ENCODE measurements around the gene ARSG.

ARSG gene

GRCh38 chr17:68379692-68380677, 88.7 kb downstream of the ARSG start:
- Histone ChIP-seq H3K4me1 (ENCODE audit: control insufficient read depth, low read length) (no peaks in the 10 kb centered on the region), H3K9me2 (replicated peaks; ENCODE audit: control insufficient read depth, low read length) (no peaks in the 10 kb centered on the region), H3K27ac (ENCODE audit: low read depth, low read length) (no peak overlapping the region), H3K36me3 (ENCODE audit: control insufficient read depth, low read length) (no peaks in the 10 kb centered on the region), H3K9me3 (ENCODE audit: control insufficient read depth, insufficient read depth, low read length) (no peaks in the 10 kb centered on the region), H3K27me3 (ENCODE audit: control insufficient read depth, low read length) (peaks cover 13% of the 10 kb centered on the region; the same call in 1 of the 2 replicates), H3K4me2 (ENCODE audit: low read length) (no peak overlapping the region), H4K20me1 (ENCODE audit: control insufficient read depth, insufficient read depth, low read depth, low read length) (no peaks in the 10 kb centered on the region), H3F3A (ENCODE audit: control insufficient read depth, insufficient read depth) (no peaks in the 10 kb centered on the region), H3K4me3 (ENCODE audit: low read length) (no peak overlapping the region), H3K79me2 (ENCODE audit: control insufficient read depth, low read length) (no peaks in the 10 kb centered on the region)
- no peak for TF ChIP-seq EZH2phosphoT487 (IDR thresholded peaks at IDR 0.05; ENCODE audit: borderline replicate concordance, low read length)
- TF ChIP-seq, protein P1, sequence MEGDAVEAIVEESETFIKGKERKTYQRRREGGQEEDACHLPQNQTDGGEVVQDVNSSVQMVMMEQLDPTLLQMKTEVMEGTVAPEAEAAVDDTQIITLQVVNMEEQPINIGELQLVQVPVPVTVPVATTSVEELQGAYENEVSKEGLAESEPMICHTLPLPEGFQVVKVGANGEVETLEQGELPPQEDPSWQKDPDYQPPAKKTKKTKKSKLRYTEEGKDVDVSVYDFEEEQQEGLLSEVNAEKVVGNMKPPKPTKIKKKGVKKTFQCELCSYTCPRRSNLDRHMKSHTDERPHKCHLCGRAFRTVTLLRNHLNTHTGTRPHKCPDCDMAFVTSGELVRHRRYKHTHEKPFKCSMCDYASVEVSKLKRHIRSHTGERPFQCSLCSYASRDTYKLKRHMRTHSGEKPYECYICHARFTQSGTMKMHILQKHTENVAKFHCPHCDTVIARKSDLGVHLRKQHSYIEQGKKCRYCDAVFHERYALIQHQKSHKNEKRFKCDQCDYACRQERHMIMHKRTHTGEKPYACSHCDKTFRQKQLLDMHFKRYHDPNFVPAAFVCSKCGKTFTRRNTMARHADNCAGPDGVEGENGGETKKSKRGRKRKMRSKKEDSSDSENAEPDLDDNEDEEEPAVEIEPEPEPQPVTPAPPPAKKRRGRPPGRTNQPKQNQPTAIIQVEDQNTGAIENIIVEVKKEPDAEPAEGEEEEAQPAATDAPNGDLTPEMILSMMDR (IDR thresholded peaks at IDR 0.05; ENCODE audit: low read depth, low read length, poor library complexity, severe bottlenecking): no peak

DNA sequence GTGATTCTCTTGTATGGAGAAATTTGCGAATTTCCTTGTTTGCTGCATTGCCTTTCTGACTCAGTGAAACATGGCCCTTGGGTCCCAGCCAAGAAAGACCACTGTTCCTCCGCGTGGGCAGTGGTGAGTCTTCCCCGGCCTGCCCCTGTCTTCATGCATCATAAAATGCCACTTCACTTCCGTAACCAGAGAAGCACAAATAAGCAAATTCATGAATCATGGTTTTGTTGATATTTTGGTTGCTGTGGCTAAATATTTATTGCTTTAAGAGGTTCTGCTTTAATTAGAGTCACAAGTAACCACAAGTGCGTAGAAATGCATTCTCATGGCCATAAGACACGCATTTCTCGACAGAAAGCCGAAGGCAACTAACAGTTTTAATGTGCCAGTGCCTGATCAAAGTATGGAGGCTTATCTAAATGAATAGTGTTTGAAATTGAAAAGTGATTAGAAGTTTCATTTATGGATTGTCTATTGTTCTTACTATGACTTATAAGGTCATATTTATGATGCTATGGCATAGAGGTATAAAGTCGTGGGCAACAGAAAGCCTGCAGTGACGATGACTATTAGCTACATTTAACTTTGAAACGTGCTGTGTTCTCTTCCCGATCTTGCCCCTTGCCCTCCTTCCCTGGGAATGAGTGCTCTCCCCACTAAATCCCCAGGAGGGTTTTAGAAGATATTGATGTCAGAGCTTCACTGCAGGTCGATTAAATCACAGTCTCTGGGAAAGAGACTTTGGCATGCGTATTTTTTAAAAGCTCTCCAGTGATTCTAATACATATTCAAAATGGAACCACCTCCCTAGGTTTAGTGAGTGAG, 90.0 kb downstream of the ARSG start:
- Histone ChIP-seq H3K9me3 (ENCODE audit: control insufficient read depth, insufficient read depth, low read length) (no peaks in the 10 kb centered on the region), H3K4me2 (ENCODE audit: low read length) (no peak overlapping the region), H3K9me2 (replicated peaks; ENCODE audit: control insufficient read depth, low read length) (no peaks in the 10 kb centered on the region), H4K20me1 (ENCODE audit: control insufficient read depth, insufficient read depth, low read depth, low read length) (no peaks in the 10 kb centered on the region), H3K4me3 (ENCODE audit: low read length) (no peak overlapping the region), H3K27ac (ENCODE audit: low read depth, low read length) (no peak overlapping the region), H3K79me2 (ENCODE audit: control insufficient read depth, low read length) (no peaks in the 10 kb centered on the region), H3K36me3 (ENCODE audit: control insufficient read depth, low read length) (no peaks in the 10 kb centered on the region), H3K4me1 (ENCODE audit: control insufficient read depth, low read length) (no peaks in the 10 kb centered on the region), H3K27me3 (ENCODE audit: control insufficient read depth, low read length) (peaks cover 14% of the 10 kb centered on the region; the same call in 1 of the 2 replicates), H3F3A (ENCODE audit: control insufficient read depth, insufficient read depth) (no peaks in the 10 kb centered on the region)
- no peak for TF ChIP-seq EZH2phosphoT487 (IDR thresholded peaks at IDR 0.05; ENCODE audit: borderline replicate concordance, low read length)
- TF ChIP-seq, protein P1 (IDR thresholded peaks at IDR 0.05; ENCODE audit: low read depth, low read length, poor library complexity, severe bottlenecking): no peak

GRCh38 chr17:68382582-68383085, 91.3 kb downstream of the ARSG start:
- no peak overlapping the region for H3K27ac ChIP-seq (ENCODE audit: low read depth, low read length)
- no peaks in the 10 kb centered on the region for H3K4me1 ChIP-seq (ENCODE audit: control insufficient read depth, low read length)
- no peaks in the 10 kb centered on the region for H3K79me2 ChIP-seq (ENCODE audit: control insufficient read depth, low read length)
- no peaks in the 10 kb centered on the region for H3F3A ChIP-seq (ENCODE audit: control insufficient read depth, insufficient read depth)
- H3K4me3 ChIP-seq (ENCODE audit: low read length): no peak overlapping the region
- no peaks in the 10 kb centered on the region for H4K20me1 ChIP-seq (ENCODE audit: control insufficient read depth, insufficient read depth, low read depth, low read length)
- no peaks in the 10 kb centered on the region for H3K36me3 ChIP-seq (ENCODE audit: control insufficient read depth, low read length)
- peaks cover 14% of the 10 kb centered on the region; the same call in 1 of the 2 replicates for H3K27me3 ChIP-seq (ENCODE audit: control insufficient read depth, low read length)
- H3K9me2 ChIP-seq (replicated peaks; ENCODE audit: control insufficient read depth, low read length): no peaks in the 10 kb centered on the region
- no peak overlapping the region for H3K4me2 ChIP-seq (ENCODE audit: low read length)
- H3K9me3 ChIP-seq (ENCODE audit: control insufficient read depth, insufficient read depth, low read length): no peaks in the 10 kb centered on the region
- no peak for TF ChIP-seq EZH2phosphoT487 (IDR thresholded peaks at IDR 0.05; ENCODE audit: borderline replicate concordance, low read length)
